PC-9 (cell line): ENCODE data around the gene YIPF5. TPM values are rescaled to one million over a fixed set of nuclear protein-coding genes. Genes with fewer than 3 reads are reported as not detected.

Experiments used
- BruUV-seq: library from RNA; stranded (reverse); fragments of 400-500 nt; replicated peaks from 2 replicates; lab custom pipeline; 2021; lab: Mats Ljungman, UMichigan
- CTCF ChIA-PET: fragments of 300-600 bp; sonication (Branson Sonifier 250); formaldehyde crosslinking; loops from one replicate; lab custom pipeline; 2022; ENCODE audit warnings: antibody characterized with exemption; lab: Charles Lee
- POLR2A ChIA-PET: fragments of 300-600 bp; sonication (Branson Sonifier 250); formaldehyde crosslinking; loops from one replicate; lab custom pipeline; 2022; ENCODE audit warnings: antibody characterized with exemption; ENCODE audit not compliant: unreplicated experiment; lab: Charles Lee
- DNase-seq, 2 experiments: peaks; one replicate each; pipeline versions ENCODE4 v3.0.0 to v3.0.0-alpha.2; 2015 to 2022; ENCODE audit warnings: mixed read lengths in 1 of 2
- H2AFZ ChIP-seq: fragments of 200-600 bp; sonication (generic); 2 replicates; pipeline ENCODE4 v1.8.1; 2017; ENCODE audit warnings: antibody characterized with exemption
- H3F3A ChIP-seq: fragments of 200-600 bp; sonication (generic); 2 replicates; pipeline ENCODE4 v1.8.1; 2017; ENCODE audit warnings: antibody characterized with exemption, mild to moderate bottlenecking, low read depth; ENCODE audit not compliant: insufficient read depth
- H3K27ac ChIP-seq: fragments of 200-600 bp; sonication (generic); 2 replicates; pipeline ENCODE4 v1.6.1; 2016; ENCODE audit warnings: mixed run types
- H3K27me3 ChIP-seq: fragments of 200-600 bp; sonication (generic); 2 replicates; pipeline ENCODE4 v1.6.1; 2016; ENCODE audit warnings: low read depth, mixed run types; ENCODE audit not compliant: insufficient read depth
- H3K36me3 ChIP-seq: fragments of 200-600 bp; sonication (generic); 2 replicates; pipeline ENCODE4 v1.6.1; 2016; ENCODE audit warnings: low read depth, mixed run types
- H3K4me1 ChIP-seq: fragments of 200-600 bp; sonication (generic); replicated peaks from 2 replicates; pipeline ENCODE4 v1.6.1; 2016; ENCODE audit warnings: mixed run types; ENCODE audit not compliant: insufficient read depth
- H3K4me2 ChIP-seq: fragments of 200-600 bp; sonication (generic); 2 replicates; pipeline ENCODE4 v1.6.1; 2017; ENCODE audit warnings: mixed run types
- H3K4me3 ChIP-seq: fragments of 200-600 bp; sonication (generic); 2 replicates; pipeline ENCODE4 v1.6.1; 2016; ENCODE audit warnings: mixed run types
- H3K79me2 ChIP-seq: fragments of 200-600 bp; sonication (generic); 2 replicates; pipeline ENCODE4 v1.6.1; 2017; ENCODE audit warnings: low read depth, mixed run types
- H3K9me2 ChIP-seq: fragments of 200-600 bp; sonication (generic); 2 replicates; pipeline ENCODE4 v1.8.1; 2017; ENCODE audit warnings: mild to moderate bottlenecking; ENCODE audit not compliant: insufficient read depth
- H3K9me3 ChIP-seq: fragments of 200-600 bp; sonication (generic); 2 replicates; pipeline ENCODE4 v1.8.1; 2016; ENCODE audit warnings: low read depth; ENCODE audit not compliant: insufficient read depth
- H4K20me1 ChIP-seq: fragments of 200-600 bp; sonication (generic); 2 replicates; pipeline ENCODE4 v1.8.1; 2017; ENCODE audit not compliant: insufficient read depth
- CTCF ChIP-seq: fragments of 200-600 bp; sonication (generic); conservative IDR thresholded peaks from 2 replicates; pipeline ENCODE4 v1.6.1; 2017; ENCODE audit warnings: mixed run types, antibody characterized with exemption, mild to moderate bottlenecking, moderate library complexity
- EZH2 ChIP-seq: fragments of 200-600 bp; sonication (generic); IDR thresholded peaks from 2 replicates; pipeline ENCODE4 v1.8.0; 2017; ENCODE audit warnings: antibody characterized with exemption, low read depth
- intact Hi-C: fragments of 100-400 bp; cut with micrococcal nuclease; formaldehyde crosslinking; loops from one replicate; pipeline ENCODE4 v1.10.0; 2022; ENCODE audit not compliant: unreplicated experiment
- total RNA-seq: library from RNA; stranded (reverse); gene quantifications from 2 replicates; pipeline ENCODE4 v1.2.3, GENCODE V29; 2021

Gene YIPF5
- total RNA-seq, 1 experiment from 2014 or later = 65.8 TPM

DNA sequence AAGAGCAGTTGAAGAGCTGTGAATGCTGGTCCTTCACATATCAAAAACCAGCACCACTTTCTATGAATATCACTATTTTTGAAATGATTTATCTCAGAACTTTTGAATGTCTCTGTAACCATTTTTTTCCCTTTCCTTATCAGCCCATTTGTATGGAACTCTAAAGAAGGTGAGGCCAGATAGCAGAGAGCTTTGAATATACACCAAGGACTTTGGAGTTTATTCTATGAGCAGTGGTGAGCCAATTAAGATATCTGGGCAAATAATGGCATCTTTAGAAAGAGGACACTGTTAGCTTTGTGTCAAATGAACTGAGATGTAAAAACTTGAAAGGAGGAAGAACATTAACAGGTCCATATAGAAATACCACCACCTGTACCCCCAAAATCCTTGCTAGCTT is 22.2 kb upstream of the YIPF5 start:
- DNase-seq = no peak
- POLR2A ChIA-PET = no interaction called here
- H3K4me1 ChIP-seq = peaks cover 15% of the 10 kb centered on the region

DNA sequence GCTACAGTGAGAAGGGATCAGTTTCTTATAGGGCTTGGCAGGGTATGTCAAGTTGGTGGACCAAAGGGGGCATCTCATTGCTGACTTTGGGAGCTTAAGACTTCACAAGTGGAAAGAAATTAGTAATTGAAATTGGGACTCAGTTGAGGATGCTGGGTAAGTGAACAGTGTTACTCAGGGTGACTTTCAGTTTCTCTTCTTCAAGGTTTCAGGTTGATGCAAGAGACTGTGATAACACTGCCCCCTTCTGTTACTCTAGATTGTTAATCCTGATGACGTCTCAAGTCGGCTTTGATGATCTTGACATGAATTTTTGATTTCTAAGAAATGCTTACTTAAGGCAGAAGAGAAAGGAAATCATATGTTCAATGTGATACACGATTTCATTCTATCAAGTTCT is 21.5 kb upstream of the YIPF5 start:
- ChIA-PET CTCF (interaction anchor here (0.6 kb wide), 1 partner anchor 1939 kb away, joined by 4 read pairs; no protein-coding TSS in a partner anchor), POLR2A (no interaction called here)
- Histone ChIP-seq H3K9me3 (0 out of 2 replicates have a peak, but pooled peaks cover 4% of the 10 kb centered on the region), H3K79me2 (no peaks in the 10 kb centered on the region), H3K27ac (no peak overlapping the region), H3K4me1 (peaks cover 20% of the 10 kb centered on the region), H4K20me1 (no peaks in the 10 kb centered on the region), H3K36me3 (no peaks in the 10 kb centered on the region), H3F3A (no peaks in the 10 kb centered on the region), H3K9me2 (no peaks in the 10 kb centered on the region), H3K4me3 (peak overlapping the region; percentile 21; the same call in 1 of the 2 replicates), H3K4me2 (peak overlapping the region; percentile 47; the same call in 1 of the 2 replicates), H2AFZ (0 out of 2 replicates have a peak overlapping the region, but pooled peaks have one; percentile 55), H3K27me3 (no peaks in the 10 kb centered on the region)
- intact Hi-C loops = loop anchor here (5.0 kb wide), 2 partner anchors 1270 to 1535 kb away; no protein-coding TSS in a partner anchor
- peak in 1 of 2 experiments; percentile 56 for DNase-seq
- BruUV-seq = no TSS peak
- TF ChIP-seq EZH2 = no peak
- TF ChIP-seq CTCF = peak; percentile 49; the same call in 1 of the 2 replicates

More for the DNA sequence above, 22.2 kb upstream of the YIPF5 start:
- CTCF ChIA-PET = interaction anchor here (0.6 kb wide), 2 partner anchors 189 to 1855 kb away, joined by 6 to 8 read pairs; no protein-coding TSS in a partner anchor
- Histone ChIP-seq H3K27ac (no peak overlapping the region), H4K20me1 (no peaks in the 10 kb centered on the region), H3K9me2 (no peaks in the 10 kb centered on the region), H3F3A (no peaks in the 10 kb centered on the region; the same call in 1 of the 2 replicates), H3K4me2 (no peak overlapping the region), H3K4me3 (no peak overlapping the region), H3K36me3 (no peaks in the 10 kb centered on the region), H2AFZ (no peak overlapping the region), H3K27me3 (no peaks in the 10 kb centered on the region), H3K9me3 (0 out of 2 replicates have a peak, but pooled peaks cover 4% of the 10 kb centered on the region), H3K79me2 (no peaks in the 10 kb centered on the region)
- TF ChIP-seq CTCF = no peak
- no peak for TF ChIP-seq EZH2
- intact Hi-C loops = loop anchor here (5.0 kb wide), 2 partner anchors 1270 to 1535 kb away; no protein-coding TSS in a partner anchor
- BruUV-seq = no TSS peak

DNA sequence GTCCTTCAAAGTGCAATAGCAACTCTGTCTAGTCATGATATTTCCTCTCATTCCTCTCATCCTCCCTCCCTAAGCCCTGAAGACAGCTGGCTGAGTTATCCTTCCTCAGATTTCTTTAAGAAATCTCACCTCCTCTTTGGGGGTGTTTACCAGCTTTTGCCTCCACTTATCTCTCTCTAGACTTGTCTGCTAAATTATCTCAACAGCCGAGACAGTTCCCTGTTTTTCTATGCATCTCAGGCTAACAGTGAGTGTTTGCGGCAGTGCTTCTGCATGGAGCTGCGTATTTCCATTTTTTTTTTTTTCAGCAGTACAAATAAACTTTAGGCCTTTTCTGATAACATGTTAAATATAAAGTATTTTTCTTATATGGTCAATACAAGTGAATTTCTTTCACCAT is 21.1 kb upstream of the YIPF5 start:
- H3K36me3 ChIP-seq = no peaks in the 10 kb centered on the region
- H3K4me3 ChIP-seq = peak overlapping the region; percentile 21; the same call in 1 of the 2 replicates
- 0 out of 2 replicates have a peak overlapping the region, but pooled peaks have one; percentile 55 for H2AFZ ChIP-seq
- no peaks in the 10 kb centered on the region for H3K9me2 ChIP-seq
- ChIA-PET CTCF (interaction anchor here (0.6 kb wide), 1 partner anchor 1940 kb away, joined by 4 read pairs; no protein-coding TSS in a partner anchor), POLR2A (no interaction called here)
- peaks cover 20% of the 10 kb centered on the region for H3K4me1 ChIP-seq
- 0 out of 2 replicates have a peak, but pooled peaks cover 4% of the 10 kb centered on the region for H3K9me3 ChIP-seq
- H3K27me3 ChIP-seq = no peaks in the 10 kb centered on the region
- H3K4me2 ChIP-seq = peak overlapping the region; percentile 47; the same call in 1 of the 2 replicates
- intact Hi-C loops = loop anchor here (5.0 kb wide), 2 partner anchors 1269 to 1534 kb away; no protein-coding TSS in a partner anchor
- H4K20me1 ChIP-seq = no peaks in the 10 kb centered on the region
- no TSS peak for BruUV-seq
- H3F3A ChIP-seq = no peaks in the 10 kb centered on the region
- TF ChIP-seq EZH2 (no peak), CTCF (no peak)
- no peaks in the 10 kb centered on the region for H3K79me2 ChIP-seq
- H3K27ac ChIP-seq = no peak overlapping the region
- no peak for DNase-seq
